ENCODE results near the gene ESF1.

Gene ESF1

DNA sequence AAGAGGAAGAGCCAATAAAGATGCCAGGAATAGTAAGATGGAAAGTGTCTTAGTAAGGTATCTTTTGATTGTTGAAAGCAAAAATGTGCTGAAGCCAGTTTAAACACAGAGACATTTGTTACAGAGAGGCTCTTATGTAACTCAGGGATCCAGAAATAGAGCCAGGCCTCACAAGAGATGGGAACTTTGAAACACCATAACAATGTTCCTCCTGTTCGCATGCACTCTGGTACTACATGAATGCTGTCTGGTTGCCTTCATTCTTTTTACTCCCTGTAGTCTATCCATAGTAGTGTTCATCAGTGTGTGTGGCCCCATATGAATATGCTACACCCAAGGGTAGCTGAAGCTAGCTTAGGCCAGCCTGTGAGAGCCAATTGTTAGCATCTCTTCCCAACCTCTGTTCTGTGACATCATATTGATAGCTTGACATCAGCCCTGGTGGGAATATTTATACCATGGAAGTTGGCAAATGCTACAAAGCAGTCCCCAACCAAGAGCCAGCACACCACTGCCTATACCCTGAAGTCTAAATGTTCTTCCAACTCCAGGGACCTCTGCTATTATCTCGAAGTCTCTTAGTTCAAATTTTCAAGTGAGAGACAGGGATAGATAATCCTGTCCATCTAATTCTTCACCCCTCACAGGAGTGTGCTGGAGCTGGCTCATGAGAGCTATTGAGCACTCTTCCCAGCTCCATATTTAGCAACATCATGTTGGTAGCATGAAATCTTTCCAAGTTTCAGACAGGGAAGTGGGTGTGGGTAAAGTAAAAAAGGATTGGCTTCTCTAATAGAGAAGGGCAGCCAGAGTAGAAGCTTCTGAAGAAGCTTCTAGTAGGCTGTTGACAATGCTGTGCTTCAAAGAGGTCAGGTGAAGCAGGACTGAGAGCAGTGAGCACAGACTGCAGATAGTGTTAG, 7.1 kb upstream of the ESF1 start:
- DNase-seq (ENCODE audit: low read depth) = no peak
- in situ Hi-C loops (cut with HindIII; ENCODE audit: low sequenced_read_pairs) = no loop called here
- TF ChIP-seq, protein P1, sequence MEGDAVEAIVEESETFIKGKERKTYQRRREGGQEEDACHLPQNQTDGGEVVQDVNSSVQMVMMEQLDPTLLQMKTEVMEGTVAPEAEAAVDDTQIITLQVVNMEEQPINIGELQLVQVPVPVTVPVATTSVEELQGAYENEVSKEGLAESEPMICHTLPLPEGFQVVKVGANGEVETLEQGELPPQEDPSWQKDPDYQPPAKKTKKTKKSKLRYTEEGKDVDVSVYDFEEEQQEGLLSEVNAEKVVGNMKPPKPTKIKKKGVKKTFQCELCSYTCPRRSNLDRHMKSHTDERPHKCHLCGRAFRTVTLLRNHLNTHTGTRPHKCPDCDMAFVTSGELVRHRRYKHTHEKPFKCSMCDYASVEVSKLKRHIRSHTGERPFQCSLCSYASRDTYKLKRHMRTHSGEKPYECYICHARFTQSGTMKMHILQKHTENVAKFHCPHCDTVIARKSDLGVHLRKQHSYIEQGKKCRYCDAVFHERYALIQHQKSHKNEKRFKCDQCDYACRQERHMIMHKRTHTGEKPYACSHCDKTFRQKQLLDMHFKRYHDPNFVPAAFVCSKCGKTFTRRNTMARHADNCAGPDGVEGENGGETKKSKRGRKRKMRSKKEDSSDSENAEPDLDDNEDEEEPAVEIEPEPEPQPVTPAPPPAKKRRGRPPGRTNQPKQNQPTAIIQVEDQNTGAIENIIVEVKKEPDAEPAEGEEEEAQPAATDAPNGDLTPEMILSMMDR (IDR thresholded peaks at IDR 0.05; ENCODE audit: low read depth, low read length, missing control alignments) = no peak
- no peak overlapping the region for H3K4me3 ChIP-seq (ENCODE audit: low read depth, low read length)

DNA sequence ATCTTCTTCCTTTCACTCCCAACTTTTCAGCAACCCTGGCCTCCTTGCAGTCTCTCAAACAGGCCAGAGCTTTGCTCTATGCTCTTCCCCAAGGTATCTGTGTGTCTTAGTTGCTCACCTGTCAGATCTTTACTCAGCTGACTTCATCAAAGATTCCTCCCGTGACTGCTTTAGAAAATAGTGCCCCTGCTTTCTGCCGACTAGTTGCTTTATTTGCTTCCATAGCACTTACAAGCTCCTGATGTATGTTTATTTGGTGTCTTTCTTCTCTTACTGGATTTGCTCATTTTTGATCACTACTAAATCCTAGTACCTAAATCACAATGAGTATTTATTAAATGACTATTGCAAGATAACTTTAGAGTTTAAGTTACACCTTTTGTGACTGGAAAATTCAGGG, 6.0 kb upstream of the ESF1 start:
- in situ Hi-C loops (cut with HindIII; ENCODE audit: low sequenced_read_pairs) = no loop called here
- no peak for DNase-seq (ENCODE audit: low read depth)
- TF ChIP-seq, protein P1 (IDR thresholded peaks at IDR 0.05; ENCODE audit: low read depth, low read length, missing control alignments) = no peak
- H3K4me3 ChIP-seq (ENCODE audit: low read depth, low read length) = no peak overlapping the region

DNA sequence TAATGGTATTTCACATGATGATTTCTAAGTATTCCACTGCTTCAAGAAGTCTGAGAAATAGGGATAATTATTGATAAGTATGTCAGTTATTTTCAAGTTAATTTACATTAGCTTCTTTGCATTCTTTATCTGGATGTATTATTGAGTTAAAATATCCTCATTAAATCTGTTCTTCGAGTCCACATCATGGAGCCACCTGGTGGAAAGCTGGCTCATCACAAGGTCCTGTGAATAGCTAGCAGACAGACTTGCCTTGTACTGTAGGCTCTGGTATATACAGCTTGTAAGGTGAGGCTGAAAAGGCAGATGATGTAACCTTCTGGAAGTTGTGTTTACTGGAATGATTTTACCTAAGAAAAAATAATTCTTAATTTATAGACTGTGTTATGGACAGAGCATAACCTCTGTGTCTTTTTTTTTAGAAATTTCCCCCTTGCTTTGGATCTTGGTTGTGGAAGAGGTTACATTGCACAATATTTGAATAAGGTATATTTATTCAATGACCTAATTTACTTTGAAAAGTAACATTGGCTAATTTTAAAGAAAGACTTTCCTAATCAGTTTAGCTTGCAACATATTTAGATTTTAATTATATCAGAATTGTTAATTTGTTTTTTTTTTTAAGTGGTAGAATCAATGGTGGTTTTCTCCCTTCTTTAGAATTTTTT, 3.6 kb upstream of the ESF1 start:
- no peak overlapping the region for H3K4me3 ChIP-seq (ENCODE audit: low read depth, low read length)
- TF ChIP-seq, protein P1 (IDR thresholded peaks at IDR 0.05; ENCODE audit: low read depth, low read length, missing control alignments) = peak; percentile 77
- DNase-seq (ENCODE audit: low read depth) = peak; percentile 55
- in situ Hi-C loops (cut with HindIII; ENCODE audit: low sequenced_read_pairs) = no loop called here

DNA sequence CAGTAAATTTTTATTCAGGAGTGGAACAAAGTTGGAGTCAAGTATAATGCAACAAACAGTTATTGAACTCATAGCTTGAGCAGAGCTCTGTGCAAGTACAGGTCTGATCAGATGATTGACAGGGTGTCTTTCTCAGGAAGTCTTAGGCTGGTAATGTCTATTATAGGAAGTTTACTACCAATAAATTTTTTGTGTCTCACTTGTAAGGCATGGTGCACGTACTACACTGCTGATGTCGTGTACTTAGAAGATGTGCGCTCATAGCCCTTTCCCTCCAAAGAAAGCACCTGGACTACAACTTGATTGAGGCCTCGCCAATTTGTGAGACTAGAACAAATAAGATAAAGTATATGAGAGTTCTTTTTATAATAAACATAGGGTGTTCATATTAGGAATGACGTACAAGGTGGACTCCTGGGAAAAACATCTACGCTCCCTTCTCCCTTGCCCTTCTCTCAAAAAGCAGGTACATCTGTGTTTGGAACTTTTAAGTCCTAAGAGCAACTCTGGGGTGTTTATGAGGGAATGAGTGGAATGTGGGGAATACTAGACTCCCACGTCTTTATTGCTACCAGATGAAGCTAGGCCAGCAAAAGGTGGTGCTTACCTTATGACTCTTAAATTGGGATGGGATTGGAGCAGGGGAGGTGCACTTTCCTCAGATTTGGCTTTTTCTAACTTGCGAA, 1.6 kb upstream of the ESF1 start:
- DNase-seq (ENCODE audit: low read depth) = no peak
- in situ Hi-C loops (cut with HindIII; ENCODE audit: low sequenced_read_pairs) = no loop called here
- TF ChIP-seq, protein P1 (IDR thresholded peaks at IDR 0.05; ENCODE audit: low read depth, low read length, missing control alignments) = no peak
- H3K4me3 ChIP-seq (ENCODE audit: low read depth, low read length) = peak overlapping the region; percentile 91

DNA sequence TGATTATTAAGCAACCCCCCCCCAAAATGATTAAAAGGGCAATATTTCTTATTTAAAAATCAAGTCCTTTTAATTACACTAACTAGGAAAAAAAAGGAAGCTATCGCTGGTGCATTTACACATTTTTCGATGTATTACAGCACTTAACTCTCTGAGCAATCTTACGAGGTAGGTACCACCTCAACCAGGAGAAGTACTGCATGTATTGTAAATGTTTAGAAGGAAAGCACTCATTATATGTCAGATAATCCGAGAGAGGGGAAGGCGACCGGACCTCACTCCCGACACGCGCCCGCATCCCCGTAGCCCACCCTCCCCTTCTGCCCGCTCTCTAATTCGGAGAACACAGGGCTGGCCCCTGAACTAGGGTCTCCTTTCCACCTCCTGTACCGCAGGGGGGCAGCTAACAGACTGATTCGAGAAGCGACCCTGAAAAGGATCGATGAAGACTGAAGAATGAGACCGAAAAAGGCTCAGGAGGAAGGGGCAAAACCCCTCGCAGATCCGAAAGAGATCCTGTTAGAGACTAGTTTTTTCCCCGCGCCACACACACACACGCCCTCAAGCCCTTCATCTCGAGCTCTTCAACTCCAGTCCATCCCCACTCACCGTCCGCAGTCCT, 337 bp downstream of the ESF1 start:
- no peak for DNase-seq (ENCODE audit: low read depth)
- peak overlapping the region; percentile 91 for H3K4me3 ChIP-seq (ENCODE audit: low read depth, low read length)
- in situ Hi-C loops (cut with HindIII; ENCODE audit: low sequenced_read_pairs) = no loop called here

More for the DNA sequence above, 337 bp downstream of the ESF1 start:
- TF ChIP-seq, protein P1 (IDR thresholded peaks at IDR 0.05; ENCODE audit: low read depth, low read length, missing control alignments) = no peak
